Esophagus (tissue), 2 donors: Measurements from ENCODE around the gene USP20. TPM values are rescaled to one million over a fixed set of nuclear protein-coding genes. Genes with fewer than 3 reads are reported as not detected.
A peak's percentile ranks its signal among the peaks of the same experiment; 100 is the strongest.
"Not testable (repeated sequence)": the region's sequence is repeated elsewhere in the genome, so short reads cannot be mapped to it uniquely, and the experiment has no call there.

Source experiments
- H3K27ac ChIP-seq, 2 donors: one replicate each; pipeline ENCODE4 v1.5.1; 2013; ENCODE audit warnings: low read depth in 2 of 2, mild to moderate bottlenecking in 2 of 2, inconsistent platforms in 1 of 2, low read length in 1 of 2, moderate library complexity in 1 of 2
- H3K27me3 ChIP-seq, 2 donors: one replicate each; pipeline ENCODE4 v1.6.1; 2013; ENCODE audit warnings: low read length in 2 of 2, control low read depth in 1 of 2, mild to moderate bottlenecking in 1 of 2; ENCODE audit not compliant: insufficient read depth in 2 of 2, control insufficient read depth in 1 of 2
- H3K36me3 ChIP-seq, 2 donors: one replicate each; pipeline ENCODE4 v1.6.1; 2013; ENCODE audit warnings: low read length in 1 of 2; ENCODE audit not compliant: control insufficient read depth in 2 of 2, insufficient read depth in 2 of 2
- H3K4me1 ChIP-seq, 2 donors: one replicate each; pipeline ENCODE4 v1.6.1; 2013; ENCODE audit warnings: low read length in 1 of 2; ENCODE audit not compliant: control insufficient read depth in 2 of 2, insufficient read depth in 2 of 2
- H3K4me3 ChIP-seq, 2 donors: one replicate each; pipeline ENCODE4 v1.5.1; 2013; ENCODE audit warnings: low read length in 2 of 2, mild to moderate bottlenecking in 2 of 2, low read depth in 1 of 2, moderate library complexity in 1 of 2
- H3K9me3 ChIP-seq, 2 donors: one replicate each; pipeline ENCODE4 v1.6.1; 2013; ENCODE audit warnings: mild to moderate bottlenecking in 2 of 2, low read depth in 1 of 2, low read length in 1 of 2, moderate library complexity in 1 of 2; ENCODE audit not compliant: control insufficient read depth in 2 of 2, insufficient read depth in 1 of 2
- WGBS, 2 donors: extraction: QIAGEN DNeasy Blood & Tissue Kit; methylation state at CpG; one replicate each; pipeline ENCODE4 v1.1.7; 2013; 5-methylcytosine and 5-hydroxymethylcytosine counted together
- polyA plus RNA-seq, 2 donors: library from polyadenylated mRNA; stranded (reverse); fragments of 200-250 nt; gene quantifications; one replicate each; pipeline ENCODE4 v1.2.3, GENCODE V29; 2013
- donor health status: healthy with polysubstance abuse.
- donor health status: Bipolar disorder and iron deficiency.

USP20 gene
- polyA plus RNA-seq, 2 donors = 15.1 to 20.7 TPM

DNA sequence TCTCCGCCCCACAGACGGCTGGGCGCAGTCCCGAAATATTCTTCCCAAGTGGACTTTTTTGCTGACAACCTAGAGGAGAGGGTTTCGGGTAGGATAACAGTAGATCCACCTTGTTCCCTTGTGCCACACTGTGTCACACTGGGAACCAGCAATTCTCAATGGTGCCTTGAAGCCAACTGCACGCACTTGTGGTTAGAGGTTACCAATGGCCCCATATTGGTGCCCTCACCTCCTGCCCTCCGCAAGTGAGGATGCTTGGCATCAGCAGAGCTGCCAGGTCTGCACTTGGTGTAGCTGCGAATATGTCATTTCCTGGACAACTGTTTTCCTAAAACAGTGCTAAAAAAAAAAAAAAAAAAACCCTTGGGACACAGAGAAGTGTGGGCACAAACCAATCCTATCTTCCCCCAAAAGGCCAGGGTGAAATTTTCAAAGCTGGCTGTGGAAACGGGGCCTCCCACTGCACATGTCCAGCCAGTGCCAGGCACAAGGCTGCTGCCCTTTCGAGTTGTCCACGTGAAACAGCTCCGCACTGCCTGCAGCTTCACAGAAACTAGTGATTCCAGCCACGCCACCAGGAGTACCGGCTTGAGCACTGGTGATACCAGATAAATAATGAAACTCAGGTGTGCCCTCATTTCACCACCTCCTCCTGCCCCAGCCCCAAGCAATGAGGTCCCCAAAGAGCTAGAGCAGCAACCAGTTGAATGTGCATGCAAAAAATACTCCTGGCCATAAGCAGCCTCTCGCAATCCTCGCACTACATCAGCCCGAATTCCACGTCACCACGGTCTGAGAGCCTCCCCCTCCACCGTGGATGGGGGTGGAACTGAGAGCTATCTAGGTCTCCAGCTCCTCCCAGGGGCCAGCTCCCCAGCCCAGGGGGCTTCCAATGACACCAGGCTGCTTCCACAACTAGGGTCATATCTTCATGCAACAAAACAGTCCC, 51.2 kb downstream of the USP20 start:
- Histone ChIP-seq H3K4me1 (peaks cover 4 to 9% of the 10 kb centered on the region in 2 donors), H3K4me3 (peak overlapping the region in 1 of 2 donors; percentile 53), H3K27ac (peak overlapping the region; percentile 85 to 97), H3K9me3 (no peaks in the 10 kb centered on the region), H3K36me3 (peaks cover 3 to 8% of the 10 kb centered on the region in 2 donors), H3K27me3 (no peaks in the 10 kb centered on the region)
- WGBS, 2 donors = 46 to 48% methylated on average over 20 of the region's 20 CpGs

GRCh38 chr9:129887334-129888292, 52.4 kb downstream of the USP20 start:
- no peaks in the 10 kb centered on the region for H3K27me3 ChIP-seq
- no peaks in the 10 kb centered on the region for H3K9me3 ChIP-seq
- H3K4me3 ChIP-seq = no peak overlapping the region
- peaks cover 0 to 5% of the 10 kb centered on the region in 2 donors for H3K36me3 ChIP-seq
- WGBS, 2 donors = 58 to 59% methylated on average over 27 of the region's 27 CpGs
- H3K27ac ChIP-seq = peak overlapping the region; percentile 85 to 97
- peaks cover 4 to 9% of the 10 kb centered on the region in 2 donors for H3K4me1 ChIP-seq

DNA sequence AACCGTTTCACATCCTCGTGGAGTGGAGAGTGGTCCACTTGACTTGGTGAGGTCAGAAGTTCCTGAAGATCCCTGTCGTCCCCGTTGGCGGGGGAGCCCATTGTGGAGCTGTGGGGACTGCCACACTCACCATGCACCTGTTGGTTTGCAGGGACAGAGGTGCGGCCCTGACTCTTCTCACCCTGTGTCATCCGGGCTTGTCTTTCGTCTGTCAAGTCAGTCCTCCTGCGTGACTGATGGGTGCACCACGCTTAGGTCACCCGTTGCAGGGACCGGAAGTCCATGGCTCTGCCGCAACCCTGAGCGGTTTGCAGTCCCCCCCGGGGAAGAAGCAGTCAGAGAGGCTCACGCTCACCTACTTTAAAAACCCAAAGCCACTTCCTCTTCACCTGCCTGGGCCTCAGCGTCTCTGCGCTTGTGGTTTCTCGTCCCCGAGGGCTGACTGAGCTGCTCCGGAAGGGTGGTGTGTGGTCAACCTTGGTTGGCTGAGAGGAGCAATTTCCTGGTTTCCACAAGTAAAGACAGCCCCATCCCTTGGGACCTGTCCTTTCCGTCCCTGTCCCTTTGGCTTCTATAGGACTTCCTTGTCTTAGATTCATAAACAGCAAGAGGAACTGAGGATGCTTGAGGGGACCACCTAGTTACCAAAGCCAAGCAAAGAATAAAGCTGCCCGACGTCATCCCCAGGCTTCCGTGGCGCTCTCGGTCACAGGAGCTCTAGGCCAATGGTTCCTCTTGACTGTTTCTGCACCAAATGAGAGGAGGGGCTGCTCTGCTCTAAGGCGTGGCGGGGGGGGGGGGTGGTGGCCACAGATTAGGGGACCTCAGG, 53.2 kb downstream of the USP20 start:
- Histone ChIP-seq H3K36me3 (peaks cover 0 to 5% of the 10 kb centered on the region in 2 donors), H3K9me3 (no peaks in the 10 kb centered on the region), H3K4me1 (peaks cover 4 to 9% of the 10 kb centered on the region in 2 donors), H3K4me3 (no peak overlapping the region), H3K27ac (peak overlapping the region; percentile 62), H3K27me3 (no peaks in the 10 kb centered on the region)
- 59 to 68% methylated on average over 29 of the region's 29 CpGs for WGBS, 2 donors

GRCh38 chr9:129889122-129889940, 54.1 kb downstream of the USP20 start:
- no peaks in the 10 kb centered on the region for H3K9me3 ChIP-seq
- H3K4me3 ChIP-seq = no peak overlapping the region
- H3K4me1 ChIP-seq = peaks cover 4 to 9% of the 10 kb centered on the region in 2 donors
- H3K27me3 ChIP-seq = no peaks in the 10 kb centered on the region
- H3K27ac ChIP-seq = peak overlapping the region; percentile 63 to 71
- 83 to 84% methylated on average over 29 to 31 of the region's 31 CpGs for WGBS, 2 donors
- H3K36me3 ChIP-seq = peaks cover 0 to 5% of the 10 kb centered on the region in 2 donors

GRCh38 chr9:129889941-129890717, 54.9 kb downstream of the USP20 start:
- Histone ChIP-seq H3K4me3 (peak overlapping the region in 1 of 2 donors; percentile 9), H3K36me3 (peaks cover 2 to 5% of the 10 kb centered on the region in 2 donors), H3K27me3 (no peaks in the 10 kb centered on the region), H3K9me3 (no peaks in the 10 kb centered on the region), H3K4me1 (peaks cover 4 to 6% of the 10 kb centered on the region in 2 donors), H3K27ac (peak overlapping the region; percentile 63 to 71)
- WGBS, 2 donors = 59 to 60% methylated on average over 33 to 37 of the region's 37 CpGs

GRCh38 chr9:129890718-129891299, 55.6 kb downstream of the USP20 start:
- 60 to 66% methylated on average over 14 of the region's 14 CpGs for WGBS, 2 donors
- H3K27me3 ChIP-seq, H3K4me1 ChIP-seq, H3K9me3 ChIP-seq, H3K4me3 ChIP-seq, H3K36me3 ChIP-seq: not testable (repeated sequence)
- H3K27ac ChIP-seq = peak overlapping the region; percentile 63 to 71

DNA sequence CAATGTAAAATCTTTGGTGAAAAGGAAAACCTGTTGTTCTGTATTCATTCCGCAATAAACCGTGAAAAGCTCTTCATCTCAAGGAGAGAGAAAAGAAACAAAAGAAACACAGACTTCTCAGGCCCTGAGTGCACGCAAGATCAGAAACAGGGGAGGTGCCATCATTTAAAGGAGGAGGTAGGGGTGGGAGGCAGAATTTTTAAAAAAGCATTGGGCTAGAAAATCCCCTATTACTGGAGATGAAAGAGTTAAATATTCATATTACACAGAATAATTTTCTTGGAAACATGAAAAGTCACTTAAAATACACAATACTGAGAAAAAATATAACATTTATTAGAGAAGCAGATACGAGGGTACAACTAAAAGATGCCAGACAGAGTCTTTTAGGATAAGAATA, 56.3 kb downstream of the USP20 start:
- WGBS, 2 donors = 73% methylated on average over 4 of the region's 4 CpGs
- peaks cover 0 to 4% of the 10 kb centered on the region in 2 donors for H3K4me1 ChIP-seq
- H3K27ac ChIP-seq = peak overlapping the region in 1 of 2 donors; percentile 56

More for the DNA sequence above, 56.3 kb downstream of the USP20 start:
- H3K27me3 ChIP-seq = no peaks in the 10 kb centered on the region
- no peaks in the 10 kb centered on the region for H3K9me3 ChIP-seq
- H3K4me3 ChIP-seq = no peak overlapping the region
- peaks cover 4 to 5% of the 10 kb centered on the region in 2 donors for H3K36me3 ChIP-seq
